AG09309 (cell line): Measurements from ENCODE around the gene CHMP4B.

ENCODE experiments used
- DNase-seq: peaks from one replicate; pipeline ENCODE4 v3.0.0-alpha.2; 2010; ENCODE audit warnings: low read depth
- H3K4me3 ChIP-seq: 2 replicates; pipeline ENCODE4 v1.5.1; 2011; ENCODE audit warnings: mild to moderate bottlenecking, low read depth, low read length, moderate library complexity; ENCODE audit not compliant: control insufficient read depth
- TF ChIP-seq, protein P1 (sequence below): IDR thresholded peaks from 2 replicates; pipeline ENCODE4 v1.5.1; 2011; ENCODE audit warnings: mild to moderate bottlenecking, low read depth, low read length, inconsistent platforms; ENCODE audit not compliant: insufficient read depth, control insufficient read depth; ENCODE audit errors: missing control alignments

CHMP4B gene

DNA sequence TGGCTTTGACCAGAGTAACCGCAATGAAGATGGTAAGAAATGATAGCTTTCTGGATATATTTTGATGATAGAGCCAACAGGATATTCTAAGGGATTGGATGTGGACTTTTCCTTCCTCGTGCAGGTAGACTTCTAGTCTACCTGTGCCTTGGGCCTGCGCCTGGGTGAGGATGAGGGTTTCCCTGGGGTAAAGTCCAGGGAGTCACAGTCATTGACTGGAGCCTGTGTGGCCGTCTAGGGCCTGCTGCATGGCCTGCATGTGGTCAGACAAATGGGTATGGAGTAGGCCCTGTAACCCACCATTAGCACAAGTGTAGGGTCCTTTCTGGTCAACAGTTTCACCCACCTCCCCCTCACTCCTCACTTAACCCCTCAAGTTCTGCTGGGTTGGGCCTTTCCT is 12.7 kb upstream of the CHMP4B start:
- TF ChIP-seq, protein P1, sequence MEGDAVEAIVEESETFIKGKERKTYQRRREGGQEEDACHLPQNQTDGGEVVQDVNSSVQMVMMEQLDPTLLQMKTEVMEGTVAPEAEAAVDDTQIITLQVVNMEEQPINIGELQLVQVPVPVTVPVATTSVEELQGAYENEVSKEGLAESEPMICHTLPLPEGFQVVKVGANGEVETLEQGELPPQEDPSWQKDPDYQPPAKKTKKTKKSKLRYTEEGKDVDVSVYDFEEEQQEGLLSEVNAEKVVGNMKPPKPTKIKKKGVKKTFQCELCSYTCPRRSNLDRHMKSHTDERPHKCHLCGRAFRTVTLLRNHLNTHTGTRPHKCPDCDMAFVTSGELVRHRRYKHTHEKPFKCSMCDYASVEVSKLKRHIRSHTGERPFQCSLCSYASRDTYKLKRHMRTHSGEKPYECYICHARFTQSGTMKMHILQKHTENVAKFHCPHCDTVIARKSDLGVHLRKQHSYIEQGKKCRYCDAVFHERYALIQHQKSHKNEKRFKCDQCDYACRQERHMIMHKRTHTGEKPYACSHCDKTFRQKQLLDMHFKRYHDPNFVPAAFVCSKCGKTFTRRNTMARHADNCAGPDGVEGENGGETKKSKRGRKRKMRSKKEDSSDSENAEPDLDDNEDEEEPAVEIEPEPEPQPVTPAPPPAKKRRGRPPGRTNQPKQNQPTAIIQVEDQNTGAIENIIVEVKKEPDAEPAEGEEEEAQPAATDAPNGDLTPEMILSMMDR, result no peak
- no peak overlapping the region for H3K4me3 ChIP-seq
- no peak for DNase-seq

DNA sequence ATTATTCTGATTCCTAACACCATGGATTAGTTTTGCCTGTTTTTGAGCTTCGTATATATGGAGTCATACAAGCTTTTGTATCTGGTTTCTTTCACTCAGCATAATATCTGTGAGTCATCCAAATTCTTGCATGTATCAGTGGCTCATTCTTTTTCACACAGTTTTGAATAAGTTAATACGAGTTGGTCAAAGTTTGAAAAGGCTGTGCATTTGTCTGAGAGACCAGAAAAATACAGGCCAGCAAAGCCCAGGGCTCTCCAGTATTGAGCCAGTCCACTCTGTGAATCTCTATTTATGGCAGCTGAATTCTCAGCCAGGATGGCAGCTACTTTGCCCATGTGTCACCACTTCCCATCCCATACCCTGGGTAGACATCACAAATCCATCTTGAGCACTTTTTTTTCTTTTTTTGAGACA is 7.2 kb upstream of the CHMP4B start:
- DNase-seq, result peak; percentile 18
- no peak overlapping the region for H3K4me3 ChIP-seq
- TF ChIP-seq, protein P1, result no peak

GRCh38 chr20:33808388-33808787 is 2.8 kb upstream of the CHMP4B start:
- H3K4me3 ChIP-seq, result no peak overlapping the region
- TF ChIP-seq, protein P1, result no peak
- DNase-seq, result no peak

- TF ChIP-seq, protein P1, result no peak
- DNase-seq, result no peak
- H3K4me3 ChIP-seq, result no peak overlapping the region
Measured at GRCh38 chr20:33810259-33810658, 889 bp upstream of the CHMP4B start.

- TF ChIP-seq, protein P1, result no peak
- no peak for DNase-seq
- H3K4me3 ChIP-seq, result peak overlapping the region; percentile 93
Measured at GRCh38 chr20:33811776-33812151, 616 bp downstream of the CHMP4B start.

- peak overlapping the region; percentile 93 for H3K4me3 ChIP-seq
- TF ChIP-seq, protein P1, result no peak
- peak; percentile 48 for DNase-seq
Measured at GRCh38 chr20:33812152-33812849, 1.2 kb downstream of the CHMP4B start.
